ENCODE results near the gene MYBPC3. TPM values are rescaled to one million over a fixed set of nuclear protein-coding genes. Genes with fewer than 3 reads are reported as not detected.
"Not testable (repeated sequence)": the region's sequence is repeated elsewhere in the genome, so short reads cannot be mapped to it uniquely, and the experiment has no call there.

Gene MYBPC3
- total RNA-seq, 1 experiment from 2014 or later = not detected

DNA sequence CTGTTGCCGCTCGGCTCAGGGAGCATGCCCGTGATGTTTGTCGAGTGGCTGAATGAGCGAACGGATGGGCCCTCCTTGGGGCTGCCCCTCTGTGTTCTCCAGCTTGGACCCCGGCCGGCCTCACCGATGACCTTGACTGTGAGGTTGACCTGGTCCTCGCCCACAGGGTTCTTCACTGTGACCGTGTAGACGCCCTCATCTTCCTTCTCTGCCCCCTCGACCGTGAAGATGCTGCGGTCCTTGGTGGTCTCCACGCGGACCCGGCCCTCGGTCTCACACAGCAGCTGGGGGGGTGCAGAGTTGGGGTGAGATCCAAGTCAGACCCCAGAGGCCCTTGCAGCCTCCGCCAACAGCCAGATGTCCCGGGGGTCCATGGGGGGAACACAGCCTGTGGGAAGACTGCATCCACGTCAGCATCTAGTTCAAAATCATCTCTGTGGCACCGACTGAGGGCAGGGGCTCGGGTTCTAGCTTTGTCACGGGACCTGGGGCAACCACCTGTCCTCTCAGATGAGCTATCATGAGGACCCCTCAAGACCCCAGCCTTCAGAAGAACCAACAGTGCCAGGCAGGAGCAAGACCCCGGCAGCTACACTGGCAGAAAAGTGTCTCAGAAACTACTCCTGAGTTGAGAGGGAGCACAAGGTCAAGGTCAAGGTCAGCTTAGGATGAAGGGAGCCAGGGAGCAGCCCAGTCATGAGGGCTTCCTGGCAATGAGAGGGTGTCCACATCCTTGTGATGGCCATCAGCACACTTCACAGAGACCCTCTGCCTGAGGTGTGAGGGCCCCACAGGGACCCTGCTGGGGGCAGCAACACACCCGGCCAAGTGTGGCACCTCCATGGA lies 13.9 kb downstream of the MYBPC3 start:
- DNase-seq (ENCODE audit: low read depth) = no peak

- DNase-seq (ENCODE audit: low read depth) = no peak
These were observed 15.1 kb downstream of the MYBPC3 start for GRCh38 chr11:47337229-47337924.

GRCh38 chr11:47336595-47336994 lies 15.9 kb downstream of the MYBPC3 start:
- DNase-seq (ENCODE audit: low read depth) = no peak

DNA sequence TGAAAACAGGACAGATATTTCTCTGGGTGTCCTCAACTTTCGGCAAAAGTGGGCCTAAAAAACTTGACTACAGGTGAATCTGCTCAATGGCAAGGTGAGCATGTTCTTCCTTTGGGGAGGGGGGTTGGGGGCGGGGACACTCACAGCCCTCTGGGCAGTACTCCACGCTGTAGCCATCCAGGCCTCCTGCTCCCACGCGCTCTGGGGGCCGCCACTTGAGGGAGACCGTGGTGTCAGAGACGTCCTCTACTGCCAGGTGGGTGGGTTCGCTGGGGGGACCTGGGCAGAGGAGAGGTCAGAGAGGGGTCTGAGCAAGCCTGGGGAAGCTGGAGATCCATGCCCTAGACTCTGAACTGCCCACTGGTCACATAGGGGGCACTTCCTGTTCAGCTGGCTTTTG lies 16.8 kb downstream of the MYBPC3 start:
- no peak for DNase-seq (ENCODE audit: low read depth)

DNA sequence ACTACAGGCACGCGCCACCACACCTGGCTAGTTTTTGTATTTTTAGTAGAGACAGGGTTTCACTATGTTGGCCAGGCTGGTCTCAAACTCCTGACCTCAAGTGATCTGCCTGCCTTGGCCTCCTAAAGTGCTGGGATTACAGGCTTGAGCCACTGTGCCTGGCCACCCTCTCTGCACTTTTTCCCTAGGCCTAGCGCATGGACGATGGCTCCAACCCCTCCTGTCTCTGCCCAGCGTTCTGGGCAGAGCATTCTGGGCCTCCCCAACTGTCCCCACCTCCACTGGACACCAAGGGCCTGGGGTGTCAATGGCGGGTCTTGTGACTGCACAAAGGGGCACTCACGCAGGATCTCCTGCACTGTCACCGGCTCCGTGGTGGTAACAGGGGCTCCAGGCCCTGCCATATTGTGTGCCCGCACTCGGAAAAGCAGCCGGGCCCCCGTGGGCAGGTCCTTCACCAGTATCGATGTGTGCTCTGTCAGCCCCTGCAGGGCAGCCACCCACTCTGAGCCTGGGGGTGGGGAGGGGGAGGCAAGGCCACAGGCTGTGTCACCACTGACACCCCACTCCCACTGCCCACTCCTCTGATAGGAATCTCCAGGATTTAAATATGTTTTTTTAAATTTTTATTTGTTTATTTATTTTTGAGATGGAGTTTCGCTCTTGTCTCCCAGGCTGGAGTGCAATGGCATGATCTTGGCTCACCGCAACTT lies 17.6 kb downstream of the MYBPC3 start:
- DNase-seq (ENCODE audit: low read depth) = not testable (repeated sequence)

DNA sequence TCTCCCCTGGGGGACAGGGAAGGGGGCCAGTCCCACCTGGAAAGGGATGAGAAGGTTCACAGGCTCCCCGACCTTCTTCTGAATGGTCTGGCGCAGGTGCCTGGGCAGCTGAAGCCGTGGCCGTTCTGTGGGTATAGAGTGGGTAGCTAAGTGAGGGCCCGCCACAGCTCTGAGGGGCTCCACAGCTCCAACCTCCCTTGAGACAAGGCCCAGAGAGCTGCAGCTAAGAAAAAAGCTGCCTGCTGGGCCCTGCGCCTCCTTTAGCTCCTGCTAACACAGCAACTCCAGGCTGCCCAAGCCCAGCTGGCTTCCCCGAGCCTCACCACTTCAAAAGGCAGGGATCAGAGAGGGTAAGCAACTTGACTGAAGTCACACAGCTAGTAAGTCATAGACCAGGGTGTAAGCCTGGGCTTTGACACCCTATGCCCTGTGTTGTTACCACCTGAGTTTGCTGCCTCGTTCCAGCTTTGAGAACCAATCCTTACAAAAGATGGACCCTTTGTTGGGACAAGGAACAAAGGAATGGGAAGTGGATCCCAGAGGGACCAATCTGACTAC lies 18.5 kb downstream of the MYBPC3 start:
- no peak for DNase-seq (ENCODE audit: low read depth)

DNA sequence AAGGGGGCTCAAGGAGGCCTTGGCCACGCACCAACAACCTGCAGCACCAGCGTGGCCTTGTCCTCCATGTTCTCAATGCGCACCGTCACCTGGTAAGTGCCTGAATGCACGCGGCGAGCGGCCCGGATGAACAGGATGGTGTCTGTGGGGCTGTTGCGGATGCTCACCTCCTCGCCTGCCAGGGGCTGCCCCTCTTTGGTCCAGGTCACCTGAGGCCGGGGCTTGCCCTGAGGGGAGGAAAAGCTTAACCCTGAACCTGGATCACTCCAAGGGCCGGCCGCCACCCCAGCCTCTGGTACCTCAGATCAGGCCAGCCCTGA lies 19.0 kb downstream of the MYBPC3 start:
- no peak for DNase-seq (ENCODE audit: low read depth)

DNA sequence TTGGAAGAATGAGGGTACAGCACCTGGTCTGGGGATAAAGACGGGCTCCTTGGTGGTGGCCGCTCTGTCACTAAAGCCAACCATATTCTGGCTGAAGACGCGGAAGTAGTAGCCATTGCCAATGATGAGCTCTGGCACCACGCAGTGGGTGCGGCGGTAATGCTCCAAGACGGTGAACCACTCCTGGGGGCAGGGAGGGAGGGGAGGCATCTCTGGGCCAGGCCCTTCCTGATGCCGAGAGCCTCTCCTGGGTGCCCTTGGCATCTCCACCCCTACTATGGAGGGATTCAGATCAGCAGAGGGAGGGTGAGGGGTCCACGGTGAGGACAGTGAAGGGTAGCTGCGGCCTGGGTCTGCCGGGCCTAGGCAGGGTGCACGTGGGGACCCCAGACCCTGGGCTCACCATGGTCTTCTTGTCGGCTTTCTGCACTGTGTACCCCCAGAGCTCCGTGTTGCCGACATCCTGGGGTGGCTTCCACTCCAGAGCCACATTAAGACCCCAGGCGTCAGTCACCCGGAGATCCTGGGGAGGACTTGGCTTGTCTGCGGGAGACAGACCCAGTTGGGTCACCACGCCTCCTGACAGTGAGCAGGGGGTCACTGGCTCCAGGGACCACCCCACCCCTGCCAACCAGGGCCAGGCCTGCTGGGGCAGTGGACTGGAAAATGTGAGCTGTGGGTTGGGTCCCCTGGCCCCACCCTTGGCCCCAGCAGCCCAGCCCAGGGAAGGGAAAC lies 19.5 kb downstream of the MYBPC3 start:
- DNase-seq (ENCODE audit: low read depth) = no peak

- no peak for DNase-seq (ENCODE audit: low read depth)
These were observed 20.2 kb downstream of the MYBPC3 start for GRCh38 chr11:47332303-47332711.

DNA sequence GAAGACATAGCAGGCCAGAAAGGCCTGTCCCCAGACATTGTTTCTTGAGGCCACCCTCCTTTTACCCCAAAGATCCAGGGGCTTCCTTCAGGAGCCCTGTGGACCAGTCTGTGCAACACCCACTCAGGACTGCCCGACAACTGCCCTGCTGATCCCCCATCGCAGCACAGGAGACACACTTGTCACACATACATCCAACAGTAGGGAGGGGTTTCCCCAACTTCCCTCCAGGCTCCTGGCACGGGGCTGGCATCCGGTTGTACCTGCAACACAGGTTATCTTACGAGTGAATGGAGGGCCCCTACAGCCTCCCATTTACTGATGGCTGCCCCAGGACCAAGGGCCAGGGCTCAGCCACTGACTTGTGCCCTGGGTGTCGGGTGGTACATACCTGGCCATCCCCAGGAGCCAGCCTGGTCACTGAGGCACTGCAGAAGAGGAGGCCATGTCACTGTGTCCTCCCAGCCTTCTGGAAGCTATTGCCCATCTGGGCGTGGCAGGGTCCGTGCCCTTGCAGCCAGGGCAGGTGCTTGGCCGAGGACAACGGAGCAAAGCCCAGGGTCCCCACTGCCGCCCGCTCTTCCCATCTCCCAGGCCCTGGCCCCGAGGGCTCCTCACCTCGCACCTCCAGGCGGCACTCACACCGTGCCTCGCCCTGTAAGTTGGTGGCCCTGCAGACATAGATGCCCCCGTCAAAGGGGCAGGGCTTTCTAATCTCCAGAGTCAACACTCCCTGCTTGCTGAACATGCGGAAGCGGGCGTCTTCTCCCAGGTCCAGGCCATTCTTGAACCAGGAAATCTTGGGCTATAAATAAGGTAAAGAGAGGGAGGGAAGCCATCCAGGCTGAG lies 20.8 kb downstream of the MYBPC3 start:
- no peak for DNase-seq (ENCODE audit: low read depth)

GRCh38 chr11:47329987-47330931 lies 22.2 kb downstream of the MYBPC3 start:
- DNase-seq (ENCODE audit: low read depth) = peak; percentile 35

DNA sequence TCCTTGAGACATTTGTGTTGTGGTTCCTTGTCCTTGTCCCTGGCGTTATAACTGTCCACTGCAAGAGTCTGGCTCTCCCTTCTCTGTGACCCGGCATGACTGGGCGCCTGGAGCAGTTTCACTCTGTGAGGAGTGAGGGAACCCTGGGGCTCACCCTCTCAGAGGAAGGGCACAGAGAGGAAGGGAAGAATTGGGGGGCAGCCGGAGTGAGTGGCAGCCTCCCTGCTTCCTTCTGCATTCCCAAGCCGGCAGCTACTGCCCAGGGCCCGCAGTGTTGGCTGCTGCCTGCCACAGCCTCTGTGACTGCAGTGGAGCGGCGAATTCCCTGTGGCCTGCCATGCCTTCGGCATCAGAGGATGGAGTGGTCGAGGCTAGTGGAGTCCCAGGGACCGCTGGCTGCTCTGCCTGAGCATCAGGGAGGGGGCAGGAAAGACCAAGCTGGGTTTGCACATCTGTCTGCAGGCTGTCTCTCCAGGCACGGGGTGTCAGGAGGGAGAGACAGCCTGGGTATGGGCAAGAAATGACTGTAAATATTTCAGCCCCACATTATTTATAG lies 23.0 kb downstream of the MYBPC3 start:
- no peak for DNase-seq (ENCODE audit: low read depth)

GRCh38 chr11:47328449-47329390 lies 23.8 kb downstream of the MYBPC3 start:
- DNase-seq (ENCODE audit: low read depth) = no peak

- no peak for DNase-seq (ENCODE audit: low read depth)
These were observed 24.6 kb downstream of the MYBPC3 start for GRCh38 chr11:47327949-47328348.

- DNase-seq (ENCODE audit: low read depth) = no peak
These were observed 25.5 kb downstream of the MYBPC3 start for GRCh38 chr11:47327025-47327424.

DNA sequence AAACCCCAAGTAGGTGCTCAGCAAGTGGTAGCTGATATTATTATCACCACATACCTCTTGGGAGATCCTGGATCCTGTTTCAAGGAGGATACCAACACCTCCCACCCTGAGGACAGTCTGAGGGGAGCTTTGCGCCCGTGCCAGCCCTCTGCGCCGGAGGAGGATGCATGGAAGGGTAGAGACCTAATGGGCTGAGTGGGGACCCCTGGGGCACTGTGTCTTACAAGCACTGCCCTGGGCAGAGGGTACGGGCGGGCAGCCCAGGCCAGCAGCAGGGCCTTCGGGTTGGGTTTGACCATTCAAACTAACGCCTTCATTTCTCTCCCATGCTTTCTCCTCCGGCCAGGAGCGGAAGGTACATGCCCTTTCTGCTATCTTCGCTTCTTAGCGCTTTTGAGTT lies 26.3 kb downstream of the MYBPC3 start:
- no peak for DNase-seq (ENCODE audit: low read depth)

DNA sequence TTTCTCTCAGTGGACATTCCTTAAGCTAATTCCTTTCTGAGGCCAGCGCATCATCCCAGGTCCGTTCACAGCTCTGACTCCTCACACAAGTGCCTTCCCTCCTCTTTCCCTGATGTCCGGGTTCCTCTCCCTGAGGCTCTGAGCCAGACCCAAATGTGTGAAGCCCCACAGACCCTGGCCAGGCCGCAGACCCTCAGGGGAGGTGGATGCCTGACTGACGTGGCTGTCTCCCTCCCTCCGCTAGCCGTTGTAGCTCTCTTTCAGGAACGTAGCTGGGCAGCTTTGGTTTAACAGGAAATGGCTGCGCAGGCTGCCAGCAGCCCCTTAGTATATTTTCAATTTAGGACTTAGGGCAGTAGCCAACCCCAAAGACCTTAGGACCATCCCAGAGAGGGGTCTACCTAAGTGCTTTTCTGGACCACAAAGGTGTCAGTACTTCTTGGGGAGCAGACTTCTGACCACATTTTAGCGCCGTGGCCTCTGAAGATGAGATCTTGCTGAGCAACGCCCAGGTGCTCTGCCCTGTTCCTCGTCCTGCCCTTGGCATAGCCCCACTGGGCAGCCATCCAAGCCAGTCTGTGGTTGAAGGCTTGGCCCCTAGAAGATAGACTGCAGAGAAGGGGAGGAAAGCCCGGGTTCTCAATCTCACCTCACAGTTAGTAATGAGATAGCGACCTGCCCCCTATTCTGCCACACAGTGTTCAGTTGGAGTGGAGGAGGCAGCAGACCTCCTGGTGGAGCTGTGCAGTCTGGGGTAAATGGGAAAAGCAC lies 27.0 kb downstream of the MYBPC3 start:
- DNase-seq (ENCODE audit: low read depth) = no peak

All from M059J (cell line).